GM21825 (cell line): ENCODE data around the gene CHST6.
"Not testable (repeated sequence)": the region's sequence is repeated elsewhere in the genome, so short reads cannot be mapped to it uniquely, and the experiment has no call there.

Source experiments
- ATAC-seq: cut with Tn5 transposase; IDR thresholded peaks from one replicate; pipeline ENCODE4 v1.9.1; 2021; ENCODE audit warnings: mild to moderate bottlenecking, moderate library complexity; ENCODE audit not compliant: unreplicated experiment

CHST6 gene

GRCh38 chr16:75477680-75478473 is 17.4 kb downstream of the CHST6 start:
- ATAC-seq, result no peak

GRCh38 chr16:75476817-75477216 is 18.4 kb downstream of the CHST6 start:
- no peak for ATAC-seq

- ATAC-seq, result no peak
These were observed 19.8 kb downstream of the CHST6 start for GRCh38 chr16:75475420-75475847.

- no peak for ATAC-seq
These were observed 22.0 kb downstream of the CHST6 start for GRCh38 chr16:75472908-75473877.

- ATAC-seq, result peak; percentile 78
These were observed 23.3 kb downstream of the CHST6 start for GRCh38 chr16:75471723-75472633.

GRCh38 chr16:75466760-75467159 is 28.5 kb downstream of the CHST6 start:
- ATAC-seq, result no peak

GRCh38 chr16:75464122-75464918 is 30.9 kb downstream of the CHST6 start, which contains the start of gene TMEM170A:
TMEM170A (minus strand) TSS chr16:75464689; CDS start chr16:75464600, 89 bp downstream.
- peak; percentile 91 for ATAC-seq

GRCh38 chr16:75463389-75464121 is 31.7 kb downstream of the CHST6 start:
- ATAC-seq, result peak; percentile 16

- no peak for ATAC-seq
These were observed 32.4 kb downstream of the CHST6 start for GRCh38 chr16:75462806-75463205.

- no peak for ATAC-seq
These were observed 33.7 kb downstream of the CHST6 start for GRCh38 chr16:75461575-75461974.

GRCh38 chr16:75460446-75460845 is 34.8 kb downstream of the CHST6 start:
- no peak for ATAC-seq

- no peak for ATAC-seq
These were observed 35.5 kb downstream of the CHST6 start for GRCh38 chr16:75459691-75460090.

- no peak for ATAC-seq
These were observed 36.8 kb downstream of the CHST6 start for GRCh38 chr16:75458439-75458838.

GRCh38 chr16:75458029-75458428 is 37.2 kb downstream of the CHST6 start:
- ATAC-seq, result no peak

- no peak for ATAC-seq
These were observed 37.7 kb downstream of the CHST6 start for GRCh38 chr16:75457485-75458021.

- ATAC-seq, result no peak
These were observed 38.3 kb downstream of the CHST6 start for GRCh38 chr16:75456971-75457370.

GRCh38 chr16:75456486-75456885 is 38.8 kb downstream of the CHST6 start:
- ATAC-seq, result not testable (repeated sequence)

GRCh38 chr16:75455677-75456076 is 39.6 kb downstream of the CHST6 start:
- no peak for ATAC-seq
